ENCODE results near the gene TIMP2. TPM values are rescaled to one million over a fixed set of nuclear protein-coding genes. Genes with fewer than 3 reads are reported as not detected.

The TIMP2 gene
- total and polyA plus RNA-seq, 2 of the 8 experiments (the other 6 are each of a cell fraction or from before 2014, with no cell fraction given): 18.2 to 43.3 TPM

DNA sequence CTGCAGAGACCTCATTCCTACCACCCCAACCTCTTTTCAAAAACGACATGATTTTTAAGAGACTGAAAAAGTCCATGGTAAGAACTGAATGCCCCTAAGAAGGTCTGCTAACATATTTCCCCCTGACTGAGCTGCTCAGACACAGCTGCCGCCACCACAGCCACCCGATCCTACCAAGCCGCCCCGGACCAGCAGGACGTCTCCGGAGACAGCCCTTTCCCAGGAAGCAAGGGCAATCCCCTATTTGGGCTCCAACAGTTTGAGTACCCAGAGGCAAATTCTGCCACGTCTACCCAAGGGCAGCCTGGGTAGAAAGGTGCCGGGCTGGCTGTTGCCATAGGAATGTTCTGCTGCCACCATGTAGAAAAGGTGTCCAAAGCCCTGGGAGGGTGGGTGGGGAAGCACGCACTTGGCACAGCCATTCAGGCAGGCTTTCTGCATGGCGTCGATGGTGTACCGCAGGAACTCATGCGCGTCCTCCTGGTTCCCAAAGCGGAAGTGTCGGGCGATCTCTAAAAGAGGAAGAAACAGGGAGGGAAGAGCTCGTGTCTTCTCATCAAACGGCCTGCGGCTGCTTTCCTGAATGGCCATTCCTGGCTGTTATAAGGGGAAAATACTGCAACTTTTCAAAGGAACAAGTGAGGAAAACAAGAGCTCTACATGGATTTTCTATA is 98.2 kb downstream of the TIMP2 start (continued):
- TF ChIP-seq CHD7 (IDR thresholded peaks at IDR 0.05; ENCODE audit: insufficient replicate concordance, low read length) (no peak), SIRT6 (IDR thresholded peaks at IDR 0.05; ENCODE audit: low read length) (no peak), SRF (IDR thresholded peaks at IDR 0.05; ENCODE audit: low read depth, low read length) (no peak), RFX5 (IDR thresholded peaks at IDR 0.05; ENCODE audit: borderline replicate concordance, low read depth, low read length) (no peak), TCF12 (IDR thresholded peaks at IDR 0.05; ENCODE audit: low read depth, low read length) (no peak), KDM1A (IDR thresholded peaks at IDR 0.05; ENCODE audit: borderline replicate concordance, low read length) (no peak), HDAC6 (IDR thresholded peaks at IDR 0.05; ENCODE audit: low read depth, low read length) (no peak), ZNF274 (IDR thresholded peaks at IDR 0.05; ENCODE audit: borderline replicate concordance, extremely low read depth, low read length) (no peak)
- TF ChIP-seq, protein P1, sequence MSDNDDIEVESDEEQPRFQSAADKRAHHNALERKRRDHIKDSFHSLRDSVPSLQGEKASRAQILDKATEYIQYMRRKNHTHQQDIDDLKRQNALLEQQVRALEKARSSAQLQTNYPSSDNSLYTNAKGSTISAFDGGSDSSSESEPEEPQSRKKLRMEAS (IDR thresholded peaks at IDR 0.05): no peak
- TF ChIP-seq, protein P2, sequence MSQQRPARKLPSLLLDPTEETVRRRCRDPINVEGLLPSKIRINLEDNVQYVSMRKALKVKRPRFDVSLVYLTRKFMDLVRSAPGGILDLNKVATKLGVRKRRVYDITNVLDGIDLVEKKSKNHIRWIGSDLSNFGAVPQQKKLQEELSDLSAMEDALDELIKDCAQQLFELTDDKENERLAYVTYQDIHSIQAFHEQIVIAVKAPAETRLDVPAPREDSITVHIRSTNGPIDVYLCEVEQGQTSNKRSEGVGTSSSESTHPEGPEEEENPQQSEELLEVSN (IDR thresholded peaks at IDR 0.05): no peak

All from H1 (cell line).